ENCODE data around the gene VSIG10L2. TPM values are rescaled to one million over a fixed set of nuclear protein-coding genes. Genes with fewer than 3 reads are reported as not detected.

VSIG10L2 gene
- polyA plus RNA-seq, 4 donors: 0.01 to 0.10 TPM; not detected in 2

DNA sequence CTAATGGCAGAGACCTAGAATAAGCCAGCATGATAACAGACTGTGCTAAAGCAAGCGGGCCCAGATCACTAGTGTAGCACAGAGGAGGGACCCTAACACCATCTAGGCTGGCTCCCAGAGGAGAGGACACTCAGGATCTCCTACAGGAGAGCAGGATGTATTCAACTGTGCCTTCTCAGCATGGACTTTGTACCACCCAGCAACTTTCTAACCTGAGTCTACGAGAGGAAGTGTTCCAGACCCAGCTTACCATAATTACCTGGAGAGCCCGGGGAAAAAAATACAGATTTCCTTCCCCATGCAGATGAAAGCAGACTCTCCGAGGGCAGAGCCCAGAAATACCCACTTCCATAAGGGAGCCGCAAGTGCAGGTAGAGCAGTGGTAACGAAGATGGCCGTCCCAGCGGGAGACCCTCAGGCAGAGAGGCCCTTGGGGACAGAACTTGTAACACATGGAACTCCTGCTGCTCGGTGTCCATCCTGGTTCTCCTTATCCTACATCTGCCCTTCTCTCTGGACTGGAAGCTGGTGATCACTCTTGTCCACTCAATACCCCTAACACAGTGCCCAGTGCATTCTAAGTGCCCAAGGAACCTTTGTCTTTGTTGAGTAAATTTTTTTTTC is 21.3 kb upstream of the VSIG10L2 start:
- Histone ChIP-seq H3K36me3 (ENCODE audit: control insufficient read depth in 3 of 3, insufficient read depth in 2 of 3, low read depth in 1 of 3, low read length in 3 of 3) (no peaks in the 10 kb centered on the region), H3K9me3 (ENCODE audit: control insufficient read depth in 2 of 2, insufficient read depth in 1 of 2, low read depth in 1 of 2, low read length in 1 of 2) (no peaks in the 10 kb centered on the region), H3K4me1 (ENCODE audit: control insufficient read depth in 3 of 3, insufficient read depth in 2 of 3, low read depth in 1 of 3, low read length in 2 of 3) (peaks cover 0 to 20% (median 2%) of the 10 kb centered on the region in 3 donors), H3K27me3 (ENCODE audit: control insufficient read depth in 3 of 3, insufficient read depth in 3 of 3, low read length in 3 of 3) (peaks cover 0 to under 1% (median 0%) of the 10 kb centered on the region in 3 donors), H3K27ac (ENCODE audit: low read depth in 1 of 3, low read length in 2 of 3) (no peak overlapping the region), H3K4me3 (ENCODE audit: low read depth in 1 of 3, low read length in 3 of 3) (no peak overlapping the region)
- DNase-seq: peak; percentile 49 to 65
- 65 to 80% (median 67%) methylated on average over 9 of the region's 9 CpGs for WGBS, 3 donors
- FAIRE-seq: no peak

DNA sequence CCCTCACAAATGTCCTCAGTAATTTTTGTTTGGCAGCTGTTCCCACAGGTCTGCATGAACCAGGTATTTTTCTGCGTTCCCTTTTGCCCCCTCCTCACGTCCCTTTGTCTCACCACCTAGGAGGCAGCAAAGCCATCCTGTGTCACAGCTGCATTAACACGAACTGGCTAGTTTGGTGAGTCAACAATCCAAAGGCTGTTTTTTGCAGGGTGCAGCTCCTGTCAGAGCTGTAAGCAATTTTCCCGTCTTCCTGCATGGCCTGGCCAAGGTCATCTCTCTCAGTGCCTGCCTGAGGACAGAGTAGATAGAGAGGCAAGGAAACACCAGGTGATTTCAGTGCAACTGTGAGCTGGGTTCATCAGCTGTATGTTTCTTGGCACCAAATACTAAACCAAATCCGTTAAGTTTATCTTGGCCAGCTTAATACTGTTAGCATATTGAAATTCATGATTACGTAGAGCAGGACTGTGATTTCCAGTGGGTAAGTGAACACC is 20.6 kb upstream of the VSIG10L2 start:
- FAIRE-seq (no peak), DNase-seq (peak; percentile 77 to 88)
- peaks cover 0 to 20% (median 2%) of the 10 kb centered on the region in 3 donors for H3K4me1 ChIP-seq (ENCODE audit: control insufficient read depth in 3 of 3, insufficient read depth in 2 of 3, low read depth in 1 of 3, low read length in 2 of 3)
- H3K27ac ChIP-seq (ENCODE audit: low read depth in 1 of 3, low read length in 2 of 3): peak overlapping the region in 2 of 3 donors; percentile 24 to 39
- H3K36me3 ChIP-seq (ENCODE audit: control insufficient read depth in 3 of 3, insufficient read depth in 2 of 3, low read depth in 1 of 3, low read length in 3 of 3): no peaks in the 10 kb centered on the region
- WGBS, 3 donors: 11 to 48% (median 25%) methylated on average over 6 of the region's 6 CpGs
- no peak overlapping the region for H3K4me3 ChIP-seq (ENCODE audit: low read depth in 1 of 3, low read length in 3 of 3)
- no peaks in the 10 kb centered on the region for H3K9me3 ChIP-seq (ENCODE audit: control insufficient read depth in 2 of 2, insufficient read depth in 1 of 2, low read depth in 1 of 2, low read length in 1 of 2)
- peaks cover 0 to 3% (median 0%) of the 10 kb centered on the region in 3 donors for H3K27me3 ChIP-seq (ENCODE audit: control insufficient read depth in 3 of 3, insufficient read depth in 3 of 3, low read length in 3 of 3)

DNA sequence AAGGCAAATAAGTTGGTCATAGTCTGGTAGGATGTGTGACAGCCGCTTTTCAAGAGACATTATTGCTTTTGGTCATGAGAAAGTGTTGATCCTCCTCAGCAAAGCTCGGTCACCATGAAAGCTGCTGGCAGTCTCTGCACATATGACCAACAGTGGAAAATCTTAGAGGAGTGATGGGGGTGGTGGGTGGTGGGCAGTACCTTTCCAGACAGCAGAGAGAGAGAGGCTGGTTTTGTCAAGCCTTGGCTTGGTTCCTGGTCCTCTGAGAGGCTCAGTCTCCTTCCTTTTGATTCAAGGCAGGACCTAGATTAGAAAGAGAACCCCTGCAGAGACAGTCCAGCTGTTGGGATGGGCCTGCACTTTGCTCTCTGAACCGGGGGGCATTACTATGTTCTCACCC is 20.0 kb upstream of the VSIG10L2 start:
- Histone ChIP-seq H3K27me3 (ENCODE audit: control insufficient read depth in 3 of 3, insufficient read depth in 3 of 3, low read length in 3 of 3) (peaks cover 0 to 3% (median 0%) of the 10 kb centered on the region in 3 donors), H3K9me3 (ENCODE audit: control insufficient read depth in 2 of 2, insufficient read depth in 1 of 2, low read depth in 1 of 2, low read length in 1 of 2) (no peaks in the 10 kb centered on the region), H3K27ac (ENCODE audit: low read depth in 1 of 3, low read length in 2 of 3) (no peak overlapping the region), H3K4me3 (ENCODE audit: low read depth in 1 of 3, low read length in 3 of 3) (no peak overlapping the region), H3K36me3 (ENCODE audit: control insufficient read depth in 3 of 3, insufficient read depth in 2 of 3, low read depth in 1 of 3, low read length in 3 of 3) (no peaks in the 10 kb centered on the region), H3K4me1 (ENCODE audit: control insufficient read depth in 3 of 3, insufficient read depth in 2 of 3, low read depth in 1 of 3, low read length in 2 of 3) (peaks cover 0 to 20% (median 2%) of the 10 kb centered on the region in 3 donors)
- no peak for DNase-seq
- 35 to 57% (median 38%) methylated on average over 3 of the region's 3 CpGs for WGBS, 3 donors
- no peak for FAIRE-seq

DNA sequence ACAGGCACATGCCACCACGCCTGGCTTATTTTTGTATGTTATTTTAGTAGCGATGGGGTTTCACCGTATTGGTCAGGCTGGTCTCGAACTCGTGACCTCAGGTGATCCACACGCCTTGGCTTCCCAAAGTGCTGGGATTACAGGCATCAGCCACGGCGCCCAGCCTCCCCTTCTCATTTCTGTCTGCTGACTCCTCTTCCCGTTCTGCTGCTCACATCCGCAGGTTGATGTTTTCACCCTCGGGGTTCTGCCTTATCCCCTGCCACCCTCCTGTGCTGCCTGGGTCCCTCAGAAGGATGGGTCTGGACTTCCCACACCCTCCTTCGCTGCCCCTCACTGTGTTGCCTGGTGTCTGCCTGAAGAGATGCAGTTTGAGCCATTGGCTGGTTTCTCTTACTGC is 19.2 kb upstream of the VSIG10L2 start:
- WGBS, 3 donors: 86 to 93% (median 89%) methylated on average over 12 of the region's 12 CpGs

DNA sequence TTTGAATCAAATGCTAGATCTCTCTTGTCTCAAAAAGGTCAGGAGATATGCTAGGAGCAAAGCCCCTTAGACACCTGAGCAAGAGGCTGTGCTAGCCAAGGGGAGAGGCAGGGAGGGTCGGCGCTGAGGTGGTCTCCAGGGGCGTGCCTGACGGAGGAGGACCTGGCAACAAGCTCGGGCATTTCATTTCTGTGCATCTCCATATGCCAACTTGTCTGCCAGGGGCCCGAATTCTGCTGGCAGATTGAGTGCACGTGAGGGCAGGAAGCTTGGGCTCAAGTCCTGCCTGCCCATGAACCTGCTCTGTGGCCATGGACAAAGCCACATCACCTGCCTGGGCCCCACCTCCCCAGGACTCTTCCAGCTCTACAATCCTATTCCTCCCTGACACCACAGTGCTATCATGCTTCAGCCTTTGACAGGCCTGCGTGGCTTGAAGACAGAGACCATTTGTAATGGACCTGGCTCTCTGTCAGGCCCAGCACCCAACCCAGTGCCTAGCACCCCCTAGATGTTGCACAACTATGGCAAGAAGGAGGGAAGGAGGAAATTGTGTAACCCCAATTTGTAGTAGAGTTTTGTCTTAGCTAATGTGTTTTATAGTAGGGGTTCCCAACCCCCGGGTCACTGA is 16.3 kb upstream of the VSIG10L2 start:
- DNase-seq: no peak
- WGBS, 3 donors: 80 to 86% (median 85%) methylated on average over 9 of the region's 9 CpGs

More for the DNA sequence above, 19.2 kb upstream of the VSIG10L2 start:
- Histone ChIP-seq H3K36me3 (ENCODE audit: control insufficient read depth in 3 of 3, insufficient read depth in 2 of 3, low read depth in 1 of 3, low read length in 3 of 3) (no peaks in the 10 kb centered on the region), H3K4me3 (ENCODE audit: low read depth in 1 of 3, low read length in 3 of 3) (no peak overlapping the region), H3K27me3 (ENCODE audit: control insufficient read depth in 3 of 3, insufficient read depth in 3 of 3, low read length in 3 of 3) (peaks cover 0 to 6% (median 0%) of the 10 kb centered on the region in 3 donors), H3K4me1 (ENCODE audit: control insufficient read depth in 3 of 3, insufficient read depth in 2 of 3, low read depth in 1 of 3, low read length in 2 of 3) (peaks cover 0 to 18% (median 2%) of the 10 kb centered on the region in 3 donors), H3K27ac (ENCODE audit: low read depth in 1 of 3, low read length in 2 of 3) (no peak overlapping the region), H3K9me3 (ENCODE audit: control insufficient read depth in 2 of 2, insufficient read depth in 1 of 2, low read depth in 1 of 2, low read length in 1 of 2) (no peaks in the 10 kb centered on the region)
- no peak for DNase-seq
- no peak for FAIRE-seq

DNA sequence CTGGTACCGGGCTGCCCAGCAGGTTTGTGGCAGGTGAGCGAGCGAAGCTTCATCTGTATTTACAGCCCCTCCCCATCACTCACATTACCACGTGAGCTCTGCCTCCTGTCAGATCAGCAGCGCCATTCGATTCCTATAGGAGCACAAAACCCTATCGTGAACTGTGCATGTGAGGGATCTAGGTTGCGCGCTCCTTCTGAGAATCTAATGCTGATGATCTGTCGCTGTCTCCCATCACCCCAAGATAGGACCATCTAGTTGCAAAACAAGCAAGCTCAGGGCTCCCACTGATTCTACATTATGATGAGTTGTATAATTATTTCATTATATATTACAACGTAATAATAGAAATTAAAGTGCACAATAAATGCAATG is 15.8 kb upstream of the VSIG10L2 start:
- WGBS, 3 donors: 89 to 92% (median 90%) methylated on average over 11 of the region's 11 CpGs

More for the DNA sequence above, 16.3 kb upstream of the VSIG10L2 start:
- FAIRE-seq: no peak
- Histone ChIP-seq H3K9me3 (ENCODE audit: control insufficient read depth in 2 of 2, insufficient read depth in 1 of 2, low read depth in 1 of 2, low read length in 1 of 2) (no peaks in the 10 kb centered on the region), H3K27me3 (ENCODE audit: control insufficient read depth in 3 of 3, insufficient read depth in 3 of 3, low read length in 3 of 3) (peaks cover 0 to 6% (median 0%) of the 10 kb centered on the region in 3 donors), H3K4me3 (ENCODE audit: low read depth in 1 of 3, low read length in 3 of 3) (no peak overlapping the region), H3K4me1 (ENCODE audit: control insufficient read depth in 3 of 3, insufficient read depth in 2 of 3, low read depth in 1 of 3, low read length in 2 of 3) (peaks cover 0 to 14% (median 2%) of the 10 kb centered on the region in 3 donors), H3K27ac (ENCODE audit: low read depth in 1 of 3, low read length in 2 of 3) (no peak overlapping the region), H3K36me3 (ENCODE audit: control insufficient read depth in 3 of 3, insufficient read depth in 2 of 3, low read depth in 1 of 3, low read length in 3 of 3) (no peaks in the 10 kb centered on the region)

DNA sequence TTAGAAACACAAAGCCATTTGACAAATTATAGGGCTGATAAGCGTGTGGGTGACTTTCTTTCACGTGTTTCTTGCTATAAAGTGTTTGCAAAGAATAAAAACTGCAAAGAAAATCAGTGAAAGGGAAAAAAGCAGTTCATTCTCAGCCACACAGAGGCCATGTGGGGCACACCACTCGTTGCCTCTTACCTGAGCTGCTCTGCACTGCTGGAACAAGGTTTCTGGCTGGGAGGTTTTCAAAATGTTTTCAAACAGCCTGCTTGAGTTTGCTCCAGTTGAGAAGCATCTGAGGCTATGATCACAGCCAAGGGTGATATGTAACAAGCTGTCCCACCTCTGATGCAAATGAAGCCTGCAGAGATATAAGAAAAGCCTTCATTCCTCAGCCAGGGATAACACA is 14.7 kb upstream of the VSIG10L2 start:
- no peak overlapping the region for H3K4me3 ChIP-seq (ENCODE audit: low read depth in 1 of 3, low read length in 3 of 3)
- 68 to 71% (median 71%) methylated on average over 3 of the region's 3 CpGs for WGBS, 3 donors
- no peaks in the 10 kb centered on the region for H3K4me1 ChIP-seq (ENCODE audit: control insufficient read depth in 3 of 3, insufficient read depth in 2 of 3, low read depth in 1 of 3, low read length in 2 of 3)
- no peak overlapping the region for H3K27ac ChIP-seq (ENCODE audit: low read depth in 1 of 3, low read length in 2 of 3)
- no peaks in the 10 kb centered on the region for H3K9me3 ChIP-seq (ENCODE audit: control insufficient read depth in 2 of 2, insufficient read depth in 1 of 2, low read depth in 1 of 2, low read length in 1 of 2)
- FAIRE-seq (no peak), DNase-seq (no peak)
- peaks cover 0 to 6% (median 0%) of the 10 kb centered on the region in 3 donors for H3K27me3 ChIP-seq (ENCODE audit: control insufficient read depth in 3 of 3, insufficient read depth in 3 of 3, low read length in 3 of 3)
- H3K36me3 ChIP-seq (ENCODE audit: control insufficient read depth in 3 of 3, insufficient read depth in 2 of 3, low read depth in 1 of 3, low read length in 3 of 3): no peaks in the 10 kb centered on the region

More for the DNA sequence above, 15.8 kb upstream of the VSIG10L2 start:
- no peak for FAIRE-seq
- H3K4me1 ChIP-seq (ENCODE audit: control insufficient read depth in 3 of 3, insufficient read depth in 2 of 3, low read depth in 1 of 3, low read length in 2 of 3): peaks cover 0 to 9% (median 2%) of the 10 kb centered on the region in 3 donors
- peaks cover 0 to 6% (median 0%) of the 10 kb centered on the region in 3 donors for H3K27me3 ChIP-seq (ENCODE audit: control insufficient read depth in 3 of 3, insufficient read depth in 3 of 3, low read length in 3 of 3)
- no peaks in the 10 kb centered on the region for H3K9me3 ChIP-seq (ENCODE audit: control insufficient read depth in 2 of 2, insufficient read depth in 1 of 2, low read depth in 1 of 2, low read length in 1 of 2)
- H3K4me3 ChIP-seq (ENCODE audit: low read depth in 1 of 3, low read length in 3 of 3): no peak overlapping the region
- no peaks in the 10 kb centered on the region for H3K36me3 ChIP-seq (ENCODE audit: control insufficient read depth in 3 of 3, insufficient read depth in 2 of 3, low read depth in 1 of 3, low read length in 3 of 3)
- no peak overlapping the region for H3K27ac ChIP-seq (ENCODE audit: low read depth in 1 of 3, low read length in 2 of 3)
- DNase-seq: no peak

DNA sequence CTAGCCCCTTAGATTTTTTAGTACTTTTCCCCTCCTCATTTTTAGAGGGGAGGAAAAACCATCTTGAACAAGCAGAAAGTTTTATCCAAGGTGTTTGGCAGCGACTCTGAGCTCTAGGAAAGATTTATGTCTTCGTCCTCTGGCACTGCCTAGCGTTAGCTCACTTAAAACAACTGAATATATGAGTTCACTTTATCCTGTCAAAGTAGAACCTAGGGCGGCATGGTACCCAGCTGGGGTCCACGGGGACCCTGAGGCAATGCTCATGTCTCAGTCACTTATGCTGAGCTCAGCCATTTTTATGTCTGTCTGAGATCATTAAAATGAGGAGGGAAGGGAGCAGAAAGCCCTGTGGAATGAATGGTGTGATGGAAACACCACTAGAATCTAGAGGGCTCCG is 14.2 kb upstream of the VSIG10L2 start:
- Histone ChIP-seq H3K27ac (ENCODE audit: low read depth in 1 of 3, low read length in 2 of 3) (no peak overlapping the region), H3K36me3 (ENCODE audit: control insufficient read depth in 3 of 3, insufficient read depth in 2 of 3, low read depth in 1 of 3, low read length in 3 of 3) (no peaks in the 10 kb centered on the region), H3K4me1 (ENCODE audit: control insufficient read depth in 3 of 3, insufficient read depth in 2 of 3, low read depth in 1 of 3, low read length in 2 of 3) (no peaks in the 10 kb centered on the region), H3K27me3 (ENCODE audit: control insufficient read depth in 3 of 3, insufficient read depth in 3 of 3, low read length in 3 of 3) (peaks cover 0 to 6% (median 0%) of the 10 kb centered on the region in 3 donors), H3K9me3 (ENCODE audit: control insufficient read depth in 2 of 2, insufficient read depth in 1 of 2, low read depth in 1 of 2, low read length in 1 of 2) (no peaks in the 10 kb centered on the region), H3K4me3 (ENCODE audit: low read depth in 1 of 3, low read length in 3 of 3) (no peak overlapping the region)
- WGBS, 3 donors: 76 to 83% (median 81%) methylated on average over 6 of the region's 6 CpGs
- no peak for DNase-seq
- no peak for FAIRE-seq
